ENCODE data around the gene TNK2. TPM values are rescaled to one million over a fixed set of nuclear protein-coding genes. Genes with fewer than 3 reads are reported as not detected.

Gene TNK2
- total RNA-seq, 6 experiments from 2014 or later = 12.6 to 52.5 (median 25.3) TPM

DNA sequence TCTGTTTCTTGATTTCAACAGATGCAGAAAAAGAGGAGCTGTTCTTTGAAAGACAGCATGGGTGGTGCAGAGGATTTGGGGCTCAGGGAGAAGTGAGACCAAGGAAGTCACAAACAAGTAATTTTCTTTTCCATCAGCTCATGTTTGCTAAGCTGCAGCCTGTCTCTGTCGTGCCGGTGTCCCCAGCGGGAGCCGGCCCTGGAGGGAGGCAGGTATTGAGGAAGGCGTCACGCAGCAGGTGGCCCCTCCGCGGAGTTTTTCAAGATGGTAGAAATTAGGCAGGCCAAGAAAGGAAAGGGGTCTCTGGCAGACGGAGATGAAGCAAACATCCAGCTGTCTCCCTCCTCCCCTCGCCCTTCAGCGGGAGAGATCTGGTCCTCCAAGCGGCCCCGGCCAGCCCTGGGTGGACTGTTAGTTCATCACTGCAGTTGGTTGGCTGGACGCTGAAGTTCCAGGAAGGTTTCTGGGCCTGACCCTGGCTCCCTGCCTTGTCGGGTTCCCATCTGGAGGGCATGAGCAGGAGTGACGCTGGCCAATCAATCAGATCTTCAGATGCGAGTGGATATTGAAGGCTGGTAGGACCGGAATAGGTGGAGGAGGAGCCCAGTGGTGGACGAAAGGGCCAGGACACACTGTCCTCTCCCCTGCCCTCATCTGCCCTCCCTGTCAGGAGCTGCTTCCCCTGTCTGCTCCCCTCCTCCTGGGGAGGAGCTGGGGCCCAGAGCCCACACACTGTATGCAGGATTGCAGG is 68.9 kb downstream of the TNK2 start:
- TF ChIP-seq CTCF (IDR thresholded peaks at IDR 0.05) = no peak
- no peak for TF ChIP-seq POLR2A (IDR thresholded peaks at IDR 0.05)
- H3K4me3 ChIP-seq = peak overlapping the region in 1 of 3 donors; percentile 19
- no peaks in the 10 kb centered on the region for H3K27me3 ChIP-seq
- ATAC-seq (peak; percentile 88 to 97 (median 93)), DNase-seq (peak; percentile 48 to 91 (median 89))
- intact Hi-C loops (cut with DNase I) = loop anchor here in 1 of 2 donors (10.0 kb wide), 1 partner anchor 75 kb away; no protein-coding TSS in a partner anchor
- H3K4me1 ChIP-seq = no peaks in the 10 kb centered on the region
- H3K27ac ChIP-seq = peak overlapping the region in 1 of 3 donors; percentile 66
- 27% methylated on average over 11 of the region's 19 CpGs for whole genome bisulfite sequencing (ENCODE audit: insufficient coverage, low coverage, low lambda C conversion rate, missing lambda C conversion rate)
- no peaks in the 10 kb centered on the region for H3K36me3 ChIP-seq
- H3K9me3 ChIP-seq = no peaks in the 10 kb centered on the region

GRCh38 chr3:195838714-195839113 is 69.6 kb downstream of the TNK2 start:
- Histone ChIP-seq H3K36me3 (no peaks in the 10 kb centered on the region), H3K27ac (peak overlapping the region in 1 of 3 donors; percentile 66), H3K27me3 (no peaks in the 10 kb centered on the region), H3K9me3 (no peaks in the 10 kb centered on the region), H3K4me3 (no peak overlapping the region), H3K4me1 (no peaks in the 10 kb centered on the region)
- intact Hi-C loops (cut with DNase I) = loop anchor here in 1 of 2 donors (10.0 kb wide), 1 partner anchor 74 kb away; no protein-coding TSS in a partner anchor
- peak in 1 of 3 donors; percentile 17 for DNase-seq
- ATAC-seq = no peak
- WGBS (ENCODE audit: insufficient coverage, low coverage, low lambda C conversion rate, missing lambda C conversion rate) = 75% methylated on average over 5 of the region's 5 CpGs
- TF ChIP-seq CTCF (IDR thresholded peaks at IDR 0.05) = no peak
- TF ChIP-seq POLR2A (IDR thresholded peaks at IDR 0.05) = no peak

GRCh38 chr3:195836476-195837135 is 71.7 kb downstream of the TNK2 start:
- no peak for TF ChIP-seq POLR2A (IDR thresholded peaks at IDR 0.05)
- no peak for TF ChIP-seq CTCF (IDR thresholded peaks at IDR 0.05)
- Histone ChIP-seq H3K4me3 (no peak overlapping the region), H3K27me3 (no peaks in the 10 kb centered on the region), H3K9me3 (no peaks in the 10 kb centered on the region), H3K4me1 (no peaks in the 10 kb centered on the region), H3K27ac (no peak overlapping the region), H3K36me3 (no peaks in the 10 kb centered on the region)
- intact Hi-C loops (cut with DNase I) = loop anchor here in 1 of 2 donors (10.0 kb wide), 1 partner anchor 72 kb away; no protein-coding TSS in a partner anchor
- DNase-seq (peak in 1 of 3 donors; percentile 13), ATAC-seq (no peak)
- WGBS (ENCODE audit: insufficient coverage, low coverage, low lambda C conversion rate, missing lambda C conversion rate) = 77% methylated on average over 12 of the region's 14 CpGs

GRCh38 chr3:195835791-195836190 is 72.6 kb downstream of the TNK2 start:
- ATAC-seq = no peak
- WGBS (ENCODE audit: insufficient coverage, low coverage, low lambda C conversion rate, missing lambda C conversion rate) = 88% methylated on average over 9 of the region's 14 CpGs
- no peaks in the 10 kb centered on the region for H3K27me3 ChIP-seq

More at GRCh38 chr3:195835791-195836190, 72.6 kb downstream of the TNK2 start:
- Histone ChIP-seq H3K4me3 (no peak overlapping the region), H3K9me3 (no peaks in the 10 kb centered on the region), H3K36me3 (no peaks in the 10 kb centered on the region), H3K4me1 (no peaks in the 10 kb centered on the region), H3K27ac (no peak overlapping the region)
- TF ChIP-seq POLR2A (IDR thresholded peaks at IDR 0.05) (no peak), CTCF (IDR thresholded peaks at IDR 0.05) (no peak)
- peak in 1 of 3 donors; percentile 31 for DNase-seq
- intact Hi-C loops (cut with DNase I) = loop anchor here in 1 of 2 donors (10.0 kb wide), 1 partner anchor 71 kb away; no protein-coding TSS in a partner anchor
